Stomach (tissue), 4 donors: ENCODE results near the gene DCST2.

Experiments
- POLR2A ChIP-seq, 4 donors: fragments of 450-650 bp; IDR thresholded peaks; one replicate each; pipeline ENCODE4 v1.6.1; 2016; ENCODE audit warnings: antibody characterized with exemption in 4 of 4, control low read depth in 2 of 4, mild to moderate bottlenecking in 1 of 4, moderate library complexity in 1 of 4
- POLR2AphosphoS5 ChIP-seq, 3 donors: sonication (generic); formaldehyde crosslinking; IDR thresholded peaks; one replicate each; pipeline ENCODE4 v1.6.1; 2016; ENCODE audit warnings: antibody characterized with exemption in 3 of 3
- TF ChIP-seq, protein P1 (sequence below), 7 experiments: fragments of 450-650 bp in 4 of 7; fragments of 200-600 bp in 3 of 7; sonication (generic) in 3 of 7; IDR thresholded peaks; one replicate each; pipeline ENCODE4 v1.5.1; 2016 to 2019; ENCODE audit warnings: antibody characterized with exemption in 7 of 7, control low read depth in 2 of 7, mild to moderate bottlenecking in 1 of 7

DNA sequence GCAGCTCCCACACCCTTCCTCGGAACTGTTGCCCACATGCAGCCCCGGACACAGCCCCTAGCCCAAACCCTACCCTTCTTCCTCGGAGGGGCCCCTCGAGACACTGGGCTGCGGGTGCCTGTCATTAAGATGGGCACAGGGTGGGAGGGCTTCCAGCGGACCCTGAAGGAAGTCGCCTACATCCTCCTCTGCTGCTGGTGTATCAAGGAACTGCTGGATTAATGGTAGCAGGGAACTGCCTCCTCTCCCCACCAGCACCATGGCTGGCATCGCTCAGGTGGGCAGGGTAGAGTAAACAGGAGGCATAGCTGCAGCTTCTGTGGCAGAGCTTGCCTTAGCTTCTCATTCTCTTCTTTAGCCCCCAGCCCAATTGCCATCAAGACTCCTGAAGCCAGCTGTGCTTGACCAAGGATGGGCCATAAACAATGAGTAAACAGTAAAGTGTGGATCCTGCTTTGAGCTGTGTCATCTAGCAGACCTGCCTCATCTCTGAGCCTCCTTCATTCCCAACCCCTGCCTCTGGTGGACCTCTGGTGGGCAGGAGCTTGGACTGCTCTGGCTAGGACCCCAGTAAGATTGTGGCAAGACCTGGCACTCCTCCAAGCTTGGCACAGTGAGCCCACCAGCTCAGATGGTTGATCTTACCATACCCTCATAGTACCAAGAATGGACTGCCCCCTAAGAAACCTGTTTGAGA, 39.9 kb downstream of the DCST2 start, which contains the start of gene LENEP:
- TF ChIP-seq POLR2AphosphoS5 (IDR thresholded peaks at IDR 0.05) (no peak), POLR2A (IDR thresholded peaks at IDR 0.05) (no peak)
- TF ChIP-seq, protein P1, sequence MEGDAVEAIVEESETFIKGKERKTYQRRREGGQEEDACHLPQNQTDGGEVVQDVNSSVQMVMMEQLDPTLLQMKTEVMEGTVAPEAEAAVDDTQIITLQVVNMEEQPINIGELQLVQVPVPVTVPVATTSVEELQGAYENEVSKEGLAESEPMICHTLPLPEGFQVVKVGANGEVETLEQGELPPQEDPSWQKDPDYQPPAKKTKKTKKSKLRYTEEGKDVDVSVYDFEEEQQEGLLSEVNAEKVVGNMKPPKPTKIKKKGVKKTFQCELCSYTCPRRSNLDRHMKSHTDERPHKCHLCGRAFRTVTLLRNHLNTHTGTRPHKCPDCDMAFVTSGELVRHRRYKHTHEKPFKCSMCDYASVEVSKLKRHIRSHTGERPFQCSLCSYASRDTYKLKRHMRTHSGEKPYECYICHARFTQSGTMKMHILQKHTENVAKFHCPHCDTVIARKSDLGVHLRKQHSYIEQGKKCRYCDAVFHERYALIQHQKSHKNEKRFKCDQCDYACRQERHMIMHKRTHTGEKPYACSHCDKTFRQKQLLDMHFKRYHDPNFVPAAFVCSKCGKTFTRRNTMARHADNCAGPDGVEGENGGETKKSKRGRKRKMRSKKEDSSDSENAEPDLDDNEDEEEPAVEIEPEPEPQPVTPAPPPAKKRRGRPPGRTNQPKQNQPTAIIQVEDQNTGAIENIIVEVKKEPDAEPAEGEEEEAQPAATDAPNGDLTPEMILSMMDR (IDR thresholded peaks at IDR 0.05): no peak
